ENCODE results near the gene HOXB13.

Gene HOXB13

GRCh38 chr17:48748718-48749566 is 20.4 kb upstream of the HOXB13 start:
- DNase-seq, result no peak

GRCh38 chr17:48747445-48748363 is 19.2 kb upstream of the HOXB13 start:
- DNase-seq, result no peak

- no peak for DNase-seq
Observed at GRCh38 chr17:48746916-48747444, 18.4 kb upstream of the HOXB13 start.

- no peak for DNase-seq
Observed at GRCh38 chr17:48745381-48746275, 17.1 kb upstream of the HOXB13 start.

GRCh38 chr17:48740537-48740936 is 12.0 kb upstream of the HOXB13 start:
- no peak for DNase-seq

GRCh38 chr17:48738803-48739526 is 10.4 kb upstream of the HOXB13 start:
- DNase-seq, result no peak

- no peak for DNase-seq
Observed at GRCh38 chr17:48738424-48738802, 9.9 kb upstream of the HOXB13 start.

GRCh38 chr17:48737330-48738043 is 8.9 kb upstream of the HOXB13 start:
- no peak for DNase-seq

- DNase-seq, result no peak
Observed at GRCh38 chr17:48735062-48735351, 6.5 kb upstream of the HOXB13 start.

- no peak for DNase-seq
Observed at GRCh38 chr17:48734333-48735061, 5.9 kb upstream of the HOXB13 start.

GRCh38 chr17:48733632-48734328 is 5.2 kb upstream of the HOXB13 start:
- DNase-seq, result no peak

GRCh38 chr17:48732688-48733629 is 4.4 kb upstream of the HOXB13 start:
- no peak for DNase-seq

GRCh38 chr17:48731355-48731754 is 2.8 kb upstream of the HOXB13 start:
- DNase-seq, result no peak

- DNase-seq, result no peak
Observed at GRCh38 chr17:48730240-48730550, 1.6 kb upstream of the HOXB13 start.

GRCh38 chr17:48729335-48730239 is 1.0 kb upstream of the HOXB13 start:
- no peak for DNase-seq

GRCh38 chr17:48727415-48728175 is 955 bp downstream of the HOXB13 start:
- DNase-seq, result no peak

GRCh38 chr17:48726916-48727286 is 1.6 kb downstream of the HOXB13 start:
- DNase-seq, result no peak
